Limb (tissue), 2 donors: ENCODE results near the gene BMPR1A.
"Not testable (repeated sequence)": the region's sequence is repeated elsewhere in the genome, so short reads cannot be mapped to it uniquely, and the experiment has no call there.

ENCODE experiments used
- DNase-seq, 2 donors: peaks; one replicate each; pipeline ENCODE4 v3.0.0-alpha.2; 2016; ENCODE audit errors: extremely low spot score in 2 of 2

BMPR1A gene

GRCh38 chr10:86848747-86849146 lies 92.3 kb downstream of the BMPR1A start:
- no peak for DNase-seq

GRCh38 chr10:86849181-86849894 lies 92.9 kb downstream of the BMPR1A start:
- no peak for DNase-seq

GRCh38 chr10:86850481-86850880 lies 94.1 kb downstream of the BMPR1A start:
- no peak for DNase-seq

- DNase-seq, result no peak
Observed at GRCh38 chr10:86851328-86852207, 95.1 kb downstream of the BMPR1A start.

GRCh38 chr10:86853582-86853981 lies 97.2 kb downstream of the BMPR1A start:
- not testable (repeated sequence) for DNase-seq

GRCh38 chr10:86855513-86855912 lies 99.1 kb downstream of the BMPR1A start:
- no peak for DNase-seq

- no peak for DNase-seq
Observed at GRCh38 chr10:86856156-86856555, 99.7 kb downstream of the BMPR1A start.

- no peak for DNase-seq
Observed at GRCh38 chr10:86857128-86857721, 100.8 kb downstream of the BMPR1A start.

- DNase-seq, result no peak
Observed at GRCh38 chr10:86858011-86858410, 101.6 kb downstream of the BMPR1A start.

GRCh38 chr10:86861351-86861750 lies 104.9 kb downstream of the BMPR1A start:
- no peak for DNase-seq

- DNase-seq, result no peak
Observed at GRCh38 chr10:86862373-86862772, 106.0 kb downstream of the BMPR1A start.

- DNase-seq, result no peak
Observed at GRCh38 chr10:86862786-86863483, 106.5 kb downstream of the BMPR1A start.

- DNase-seq, result no peak
Observed at GRCh38 chr10:86863484-86863842, 107.0 kb downstream of the BMPR1A start.

- DNase-seq, result not testable (repeated sequence)
Observed at GRCh38 chr10:86865011-86865811, 108.8 kb downstream of the BMPR1A start.

GRCh38 chr10:86867149-86867548 lies 110.7 kb downstream of the BMPR1A start:
- DNase-seq, result no peak

- peak; percentile 81 to 85 for DNase-seq
Observed at GRCh38 chr10:86868353-86868752, 111.9 kb downstream of the BMPR1A start.

GRCh38 chr10:86870679-86871078 lies 114.3 kb downstream of the BMPR1A start:
- DNase-seq, result no peak

GRCh38 chr10:86871563-86872183 lies 115.3 kb downstream of the BMPR1A start:
- DNase-seq, result no peak

- no peak for DNase-seq
Observed at GRCh38 chr10:86872757-86873156, 116.3 kb downstream of the BMPR1A start.

GRCh38 chr10:86876748-86877147 lies 120.3 kb downstream of the BMPR1A start:
- no peak for DNase-seq
